Measurements from ENCODE around the gene FAM13A. TPM values are rescaled to one million over a fixed set of nuclear protein-coding genes. Genes with fewer than 3 reads are reported as not detected.

FAM13A gene
- total and polyA plus RNA-seq, 2 donors (not counting 1 experiment from before 2014, with no cell fraction given), result 0.51 to 2.1 TPM

GRCh38 chr4:89078300-89078699 lies 21.3 kb upstream of the FAM13A start:
- Mint-ChIP-seq H3K27ac (no peak overlapping the region), H3K4me1 (no peaks in the 10 kb centered on the region), H3K9me3 (ENCODE audit: insufficient read depth) (peaks cover 16% of the 10 kb centered on the region), H3K4me3 (no peak overlapping the region), H3K27me3 (no peaks in the 10 kb centered on the region)
- no peaks in the 10 kb centered on the region for H3K36me3 ChIP-seq (replicated peaks in 1 of 2; ENCODE audit: control extremely low read depth in 1 of 2, control insufficient read depth in 1 of 2, extremely low read depth in 1 of 2, insufficient read depth in 2 of 2, low read length in 1 of 2)
- no peak overlapping the region for H3K27ac ChIP-seq (ENCODE audit: low read length in 2 of 2)
- no peaks in the 10 kb centered on the region for H3K79me2 ChIP-seq (ENCODE audit: control insufficient read depth, insufficient read depth, low read length)
- CTCF ChIA-PET, result no interaction called here
- H4K20me1 ChIP-seq (ENCODE audit: control insufficient read depth, insufficient read depth, low read length, poor library complexity, severe bottlenecking), result no peaks in the 10 kb centered on the region
- H3K4me1 ChIP-seq (ENCODE audit: control insufficient read depth in 2 of 2, insufficient read depth in 2 of 2, low read length in 2 of 2), result no peaks in the 10 kb centered on the region
- no peak for TF ChIP-seq EZH2 (IDR thresholded peaks at IDR 0.05; ENCODE audit: borderline replicate concordance, insufficient read depth, low read depth, low read length, poor library complexity, severe bottlenecking)
- no peak for TF ChIP-seq CTCF (IDR thresholded peaks at IDR 0.05)
- H3K4me3 ChIP-seq (ENCODE audit: control extremely low read depth in 1 of 5, extremely low read depth in 1 of 5, insufficient read depth in 1 of 5, low read depth in 2 of 5, low read length in 4 of 5), result no peak overlapping the region
- no peak for DNase-seq
- H3K4me2 ChIP-seq (replicated peaks; ENCODE audit: low read depth, low read length, poor library complexity, severe bottlenecking), result no peak overlapping the region
- intact Hi-C loops (cut with micrococcal nuclease), result no loop called here
- no peak overlapping the region for H2AFZ ChIP-seq (ENCODE audit: insufficient read depth, low read depth, low read length, poor library complexity, severe bottlenecking)
- ATAC-seq (ENCODE audit: low read depth), result no peak
- no peak overlapping the region for H3K9ac ChIP-seq (ENCODE audit: low read length)
- H3K9me3 ChIP-seq (ENCODE audit: control extremely low read depth in 1 of 3, control insufficient read depth in 2 of 3, insufficient read depth in 1 of 3, low read length in 2 of 3), result peaks cover 1 to 17% (median 3%) of the 10 kb centered on the region in 3 donors
- WGBS (ENCODE audit: insufficient coverage), result no CpG with 5 or more reads among the region's 1 CpG
- no peaks in the 10 kb centered on the region for H3K27me3 ChIP-seq (replicated peaks in 1 of 4; ENCODE audit: control extremely low read depth in 1 of 4, control insufficient read depth in 3 of 4, insufficient read depth in 4 of 4, low read length in 3 of 4)
- POLR2A ChIA-PET, result no interaction called here

GRCh38 chr4:89077761-89078160 lies 20.8 kb upstream of the FAM13A start:
- Histone ChIP-seq H3K9ac (ENCODE audit: low read length) (no peak overlapping the region), H3K9me3 (ENCODE audit: control extremely low read depth in 1 of 3, control insufficient read depth in 2 of 3, insufficient read depth in 1 of 3, low read length in 2 of 3) (peaks cover 1 to 17% (median 3%) of the 10 kb centered on the region in 3 donors), H3K4me3 (ENCODE audit: control extremely low read depth in 1 of 5, extremely low read depth in 1 of 5, insufficient read depth in 1 of 5, low read depth in 2 of 5, low read length in 4 of 5) (no peak overlapping the region), H3K79me2 (ENCODE audit: control insufficient read depth, insufficient read depth, low read length) (no peaks in the 10 kb centered on the region), H3K4me1 (ENCODE audit: control insufficient read depth in 2 of 2, insufficient read depth in 2 of 2, low read length in 2 of 2) (no peaks in the 10 kb centered on the region), H3K27me3 (replicated peaks in 1 of 4; ENCODE audit: control extremely low read depth in 1 of 4, control insufficient read depth in 3 of 4, insufficient read depth in 4 of 4, low read length in 3 of 4) (no peaks in the 10 kb centered on the region), H2AFZ (ENCODE audit: insufficient read depth, low read depth, low read length, poor library complexity, severe bottlenecking) (no peak overlapping the region), H3K27ac (ENCODE audit: low read length in 2 of 2) (no peak overlapping the region), H4K20me1 (ENCODE audit: control insufficient read depth, insufficient read depth, low read length, poor library complexity, severe bottlenecking) (no peaks in the 10 kb centered on the region), H3K4me2 (replicated peaks; ENCODE audit: low read depth, low read length, poor library complexity, severe bottlenecking) (no peak overlapping the region), H3K36me3 (replicated peaks in 1 of 2; ENCODE audit: control extremely low read depth in 1 of 2, control insufficient read depth in 1 of 2, extremely low read depth in 1 of 2, insufficient read depth in 2 of 2, low read length in 1 of 2) (no peaks in the 10 kb centered on the region)
- POLR2A ChIA-PET, result no interaction called here
- H3K27ac Mint-ChIP-seq, result no peak overlapping the region
- no peaks in the 10 kb centered on the region for H3K4me1 Mint-ChIP-seq
- H3K27me3 Mint-ChIP-seq, result no peaks in the 10 kb centered on the region
- ATAC-seq (ENCODE audit: low read depth) (no peak), DNase-seq (no peak)
- CTCF ChIA-PET, result no interaction called here
- TF ChIP-seq CTCF (IDR thresholded peaks at IDR 0.05) (no peak), EZH2 (IDR thresholded peaks at IDR 0.05; ENCODE audit: borderline replicate concordance, insufficient read depth, low read depth, low read length, poor library complexity, severe bottlenecking) (no peak)
- no peak overlapping the region for H3K4me3 Mint-ChIP-seq
- peaks cover 16% of the 10 kb centered on the region for H3K9me3 Mint-ChIP-seq (ENCODE audit: insufficient read depth)
- intact Hi-C loops (cut with micrococcal nuclease), result no loop called here
